ENCODE results near the gene ST6GALNAC3.

The ST6GALNAC3 gene

DNA sequence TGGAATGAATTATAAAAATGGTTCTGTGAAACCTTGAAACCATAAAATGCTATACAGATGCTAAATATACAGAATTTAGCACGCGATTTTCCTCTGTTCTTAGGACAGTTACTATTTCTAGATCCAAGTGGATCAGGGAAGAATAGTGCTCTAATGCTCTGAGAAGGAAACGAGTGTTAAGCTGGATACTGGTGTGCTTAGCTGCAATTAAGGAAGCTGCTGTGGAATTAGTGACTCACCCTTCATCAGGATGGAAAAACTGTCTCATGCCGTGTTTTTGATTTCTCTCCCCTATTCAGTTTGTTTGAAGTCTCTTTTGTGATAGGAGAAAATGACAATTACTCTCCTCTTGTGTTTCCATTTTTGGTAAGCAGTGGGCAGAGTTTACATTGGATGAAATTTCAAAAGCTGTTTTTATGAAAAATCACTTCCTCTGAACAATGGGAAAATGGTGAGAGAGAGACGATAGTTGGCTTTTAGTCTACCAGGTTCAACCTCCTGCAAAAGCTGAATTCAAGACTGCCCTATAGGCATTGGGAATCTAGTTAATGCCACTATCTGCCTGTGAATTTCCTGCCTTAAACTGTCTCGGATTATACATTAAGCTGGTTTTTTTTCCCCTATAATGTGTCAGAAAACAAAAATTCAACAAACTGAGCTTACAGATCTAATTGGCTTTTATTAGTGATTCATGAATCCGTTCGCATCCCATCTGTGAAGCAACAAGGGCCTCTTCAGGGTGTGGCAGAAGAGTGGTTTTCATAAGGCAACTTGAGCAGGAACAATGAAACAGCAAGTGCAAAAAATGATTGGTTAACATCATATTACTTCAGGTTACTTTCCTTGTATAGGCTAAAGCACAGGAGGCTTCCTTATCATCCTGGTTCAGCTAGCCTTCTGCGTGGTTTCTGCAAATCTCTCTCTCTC, 179.8 kb downstream of the ST6GALNAC3 start:
- no peak for DNase-seq

DNA sequence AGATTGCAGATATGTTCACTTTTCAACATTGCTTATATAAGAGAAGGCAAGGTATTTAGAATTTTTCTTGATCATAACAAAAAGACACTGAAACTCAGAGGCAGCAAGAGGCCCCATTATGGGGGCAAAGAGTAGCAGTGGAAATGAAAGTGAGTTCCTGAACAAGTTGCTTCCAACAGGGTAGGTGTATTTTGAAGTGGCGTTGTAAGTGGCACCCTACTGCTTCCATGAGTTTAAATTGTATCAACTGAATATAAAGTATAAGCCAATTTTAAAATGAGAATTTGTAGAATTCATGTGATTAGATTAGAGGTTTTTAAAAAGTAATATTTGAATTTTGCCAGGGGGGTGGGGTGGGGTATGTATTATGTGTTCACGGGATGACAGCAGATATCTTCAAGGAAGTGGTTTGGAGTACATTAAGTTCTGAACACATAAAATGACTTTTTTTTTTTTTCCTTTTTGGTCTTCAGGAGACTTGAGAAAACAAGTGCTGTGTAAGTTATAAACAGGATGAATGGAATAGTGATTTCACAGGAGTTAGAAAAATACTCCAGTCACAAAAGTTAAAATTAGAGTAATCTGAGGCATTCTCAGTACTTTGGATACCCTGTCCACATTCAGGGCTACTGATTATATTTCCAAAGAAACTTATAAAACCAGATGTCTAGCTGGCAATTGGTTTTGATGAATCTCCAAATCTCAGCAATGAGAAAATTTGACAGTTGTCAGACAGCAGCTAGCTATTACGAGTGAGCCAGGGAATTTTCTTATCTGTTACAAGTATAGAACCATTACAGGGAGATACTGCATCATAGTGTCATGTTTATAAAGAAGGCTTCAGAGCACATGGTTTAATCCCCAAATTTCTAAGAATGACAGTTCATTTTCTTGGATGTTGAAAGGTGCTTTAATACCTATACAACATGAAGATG, 182.0 kb downstream of the ST6GALNAC3 start:
- DNase-seq = no peak

- DNase-seq = no peak
Measured at GRCh38 chr1:76257823-76258222, 183.3 kb downstream of the ST6GALNAC3 start.

DNA sequence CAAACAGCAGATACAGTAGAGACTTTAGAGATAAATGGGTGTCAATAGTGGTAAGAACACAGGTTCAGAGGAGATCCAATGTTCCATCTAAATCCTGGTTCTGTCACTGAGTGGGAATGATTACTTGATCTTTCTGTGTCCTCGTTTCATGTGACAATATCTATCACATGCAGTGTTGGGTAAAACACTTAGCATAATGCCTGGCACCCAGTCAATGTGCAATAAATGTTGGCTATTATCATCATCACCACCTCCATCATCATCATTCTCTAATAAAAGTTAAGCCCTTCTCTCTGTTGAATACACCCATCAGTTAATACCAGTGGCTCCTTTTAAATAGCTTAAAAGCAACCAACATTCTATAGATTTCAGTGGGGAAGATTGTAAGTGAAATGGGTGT, 184.7 kb downstream of the ST6GALNAC3 start:
- no peak for DNase-seq

DNA sequence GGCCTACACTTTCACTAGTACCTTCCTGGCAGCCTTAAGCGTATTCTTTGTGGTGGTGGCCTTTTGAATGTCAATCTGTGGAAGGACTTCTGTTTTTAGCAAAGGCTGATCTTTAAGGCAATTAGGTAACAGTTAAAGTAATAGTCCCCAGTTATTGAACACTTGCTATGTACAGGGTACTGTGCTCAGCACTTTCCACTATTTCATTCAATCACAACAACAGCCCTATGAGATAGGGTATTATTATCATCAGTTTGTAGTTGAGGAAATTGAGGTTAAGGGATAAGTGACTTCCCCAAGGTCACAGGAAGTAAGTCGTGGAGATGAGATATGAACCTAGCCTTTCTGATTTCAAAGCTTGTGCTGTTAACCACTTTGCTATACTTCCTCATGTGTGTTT, 185.7 kb downstream of the ST6GALNAC3 start:
- no peak for DNase-seq

- DNase-seq = no peak
Measured at GRCh38 chr1:76262601-76263000, 188.1 kb downstream of the ST6GALNAC3 start.

- no peak for DNase-seq
Measured at GRCh38 chr1:76264642-76265041, 190.1 kb downstream of the ST6GALNAC3 start.

DNA sequence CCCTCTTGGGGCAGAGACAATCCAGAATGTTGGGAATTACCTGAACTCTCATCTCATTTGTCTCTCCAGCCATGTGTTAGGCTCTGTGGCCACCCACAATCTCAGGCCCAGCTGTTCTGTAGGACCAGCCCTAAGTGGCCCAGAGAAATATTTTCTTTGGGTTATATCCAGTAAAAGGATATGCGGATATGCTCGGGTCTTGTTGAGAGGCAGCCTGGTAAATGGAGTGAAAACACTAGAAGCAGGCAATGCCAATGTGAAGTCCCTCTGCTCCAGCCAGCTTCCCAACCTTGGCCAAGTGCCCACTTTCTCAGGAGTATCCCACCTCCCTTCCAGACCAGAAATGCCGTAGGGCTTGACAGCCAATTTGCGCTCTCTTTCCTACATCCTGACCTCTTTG, 192.2 kb downstream of the ST6GALNAC3 start:
- DNase-seq = no peak

DNA sequence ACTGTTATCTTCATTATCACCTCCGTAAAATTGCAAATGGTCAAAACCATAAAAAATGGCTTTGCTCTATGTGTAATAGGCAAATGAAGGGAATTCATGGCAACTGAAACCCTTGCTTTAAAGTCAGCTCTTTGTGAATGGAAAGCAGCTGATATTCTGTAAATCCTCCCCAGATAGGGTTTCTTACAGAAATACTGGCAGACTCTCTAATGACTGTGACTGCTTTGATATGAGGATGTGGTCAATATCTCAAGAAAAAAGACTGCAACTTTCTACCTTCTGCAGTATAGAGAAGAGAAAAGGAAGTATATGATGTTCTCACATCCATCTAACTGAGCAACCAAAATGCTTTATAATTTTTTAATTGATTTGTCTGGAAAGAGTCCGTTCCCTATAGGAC, 193.1 kb downstream of the ST6GALNAC3 start:
- no peak for DNase-seq

GRCh38 chr1:76268341-76268740, 193.8 kb downstream of the ST6GALNAC3 start:
- DNase-seq = no peak

GRCh38 chr1:76269155-76269554, 194.6 kb downstream of the ST6GALNAC3 start:
- DNase-seq = no peak

DNA sequence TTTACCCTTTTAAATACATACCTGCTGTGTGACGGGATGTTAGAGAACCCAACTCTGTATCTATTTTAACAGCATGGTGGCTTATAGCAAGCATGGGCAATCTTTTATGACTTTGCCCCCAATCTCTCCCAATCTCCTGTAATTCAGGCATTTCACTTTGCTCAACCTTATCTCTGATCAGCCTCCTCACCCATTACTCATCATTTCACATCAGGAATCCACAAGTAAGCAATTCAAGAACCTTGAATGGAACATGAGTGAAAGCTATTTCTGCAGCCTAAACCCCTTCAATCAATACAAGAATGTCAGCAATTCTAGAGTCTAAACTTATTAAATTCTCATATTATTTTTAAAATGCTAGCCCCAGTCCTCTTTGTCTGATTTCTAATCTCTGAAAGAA, 199.8 kb downstream of the ST6GALNAC3 start:
- no peak for DNase-seq

DNA sequence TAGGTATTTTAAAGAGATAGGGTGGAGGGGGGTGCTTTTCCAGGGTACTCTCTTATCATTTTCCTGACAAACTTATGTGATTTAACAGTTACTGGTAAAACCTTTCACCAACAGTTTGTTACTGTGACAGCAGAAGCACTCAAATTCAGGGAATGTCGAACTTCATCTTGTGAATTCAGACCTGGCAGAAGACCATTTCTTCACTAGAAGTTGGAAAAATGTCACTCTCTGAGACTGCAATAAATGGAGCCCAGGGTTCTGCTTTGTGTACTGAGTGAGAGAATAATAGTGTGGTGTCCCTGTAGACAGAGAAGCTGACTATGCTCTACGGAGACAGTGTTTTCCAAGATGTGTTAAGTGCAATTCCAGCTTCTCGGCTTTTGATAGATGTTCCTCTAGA, 200.2 kb downstream of the ST6GALNAC3 start:
- no peak for DNase-seq

GRCh38 chr1:76278711-76279100, 204.2 kb downstream of the ST6GALNAC3 start:
- DNase-seq = no peak

GRCh38 chr1:76279101-76279748, 204.7 kb downstream of the ST6GALNAC3 start:
- no peak for DNase-seq

- DNase-seq = peak; percentile 14
Measured at GRCh38 chr1:76281306-76281705, 206.8 kb downstream of the ST6GALNAC3 start.

DNA sequence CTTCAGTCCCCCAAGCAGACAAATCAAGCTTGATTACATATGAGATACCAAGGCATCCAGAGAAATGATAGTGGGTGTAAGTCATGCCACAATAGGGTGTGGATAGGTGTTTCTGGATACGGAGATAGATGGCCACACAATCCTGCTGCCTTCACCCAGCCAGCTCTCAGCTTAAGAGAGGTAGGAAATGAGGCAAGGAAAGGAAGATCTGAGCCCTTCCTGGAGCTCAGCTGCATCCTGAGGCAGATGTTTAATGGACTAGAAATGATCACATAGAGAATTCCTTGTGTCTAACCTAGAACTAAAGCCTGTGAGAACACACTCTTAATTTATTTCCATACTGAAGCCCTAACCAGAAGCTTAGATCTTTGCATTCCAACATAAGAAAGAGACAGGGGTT, 210.3 kb downstream of the ST6GALNAC3 start:
- no peak for DNase-seq

- DNase-seq = no peak
Measured at GRCh38 chr1:76285578-76286135, 211.1 kb downstream of the ST6GALNAC3 start.

- DNase-seq = no peak
Measured at GRCh38 chr1:76287917-76288316, 213.4 kb downstream of the ST6GALNAC3 start.

GRCh38 chr1:76288758-76289483, 214.4 kb downstream of the ST6GALNAC3 start:
- DNase-seq = no peak

GRCh38 chr1:76289692-76290091, 215.1 kb downstream of the ST6GALNAC3 start:
- no peak for DNase-seq

DNA sequence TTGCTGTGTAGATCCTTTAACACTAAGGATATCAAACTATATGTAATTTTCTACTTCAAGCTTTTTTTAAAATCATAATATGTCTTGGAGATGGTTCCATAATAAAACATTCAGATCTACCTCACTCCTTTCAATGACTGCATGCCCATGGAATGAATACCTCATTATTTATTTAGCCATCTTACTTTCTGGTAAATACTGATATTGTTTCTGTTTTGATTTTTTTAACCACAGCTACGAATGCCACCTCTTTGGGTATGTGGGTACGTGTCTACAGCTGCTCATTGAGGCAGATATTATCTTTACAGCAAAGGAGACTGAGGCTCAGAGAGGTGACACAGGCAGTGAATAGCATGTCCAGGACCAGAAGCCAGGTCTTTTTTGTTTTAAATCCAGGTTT, 215.7 kb downstream of the ST6GALNAC3 start:
- DNase-seq = no peak

All from NCI-H1694 treated with DMSO at 0.1 percent for 48 hours (cell line).